ENCODE measurements around the gene TBRG1. TPM values are rescaled to one million over a fixed set of nuclear protein-coding genes. Genes with fewer than 3 reads are reported as not detected.

Gene TBRG1
- polyA plus RNA-seq, 3 donors = 25.9 to 41.5 (median 30.3) TPM

DNA sequence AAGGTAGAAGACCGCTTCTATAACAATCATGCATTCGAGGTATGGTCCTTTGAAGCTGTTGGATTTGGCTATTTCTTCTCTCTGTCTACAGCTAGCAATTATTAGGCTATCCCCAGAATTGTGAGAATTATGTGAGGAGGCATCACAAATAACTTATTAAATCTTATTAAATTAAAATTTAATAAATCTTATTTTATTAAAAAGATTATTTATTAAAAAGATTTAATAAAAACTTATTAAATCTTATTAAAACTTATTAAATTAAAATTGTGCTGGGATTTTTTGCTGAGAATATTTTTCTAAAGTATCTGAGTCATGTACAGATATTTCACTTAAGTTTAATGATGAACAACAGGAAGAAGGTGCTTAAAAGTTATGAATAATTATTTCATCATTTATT lies 58.8 kb downstream of the TBRG1 start:
- DNase-seq (ENCODE audit: extremely low read depth in 1 of 11, low read depth in 9 of 11, low spot score in 4 of 11) = no peak

DNA sequence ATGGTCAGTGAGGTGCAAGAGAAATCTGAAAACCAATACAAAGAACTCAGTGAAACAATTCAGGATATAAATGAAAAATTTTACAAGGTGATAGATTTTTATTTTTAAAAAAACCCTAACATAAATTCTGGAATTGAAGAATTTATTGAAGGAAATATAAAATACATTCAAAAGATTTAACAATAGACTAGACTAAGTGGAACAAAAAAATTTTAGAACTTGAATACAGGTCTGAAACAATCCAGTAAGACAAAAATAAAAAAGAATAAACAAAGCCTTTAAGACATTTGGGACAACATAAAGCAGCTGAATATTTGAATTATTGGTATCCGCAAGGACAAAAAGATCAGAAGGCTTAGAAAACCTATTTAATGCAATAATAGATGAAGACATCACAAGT lies 59.8 kb downstream of the TBRG1 start:
- no peak for DNase-seq (ENCODE audit: extremely low read depth in 1 of 11, low read depth in 9 of 11, low spot score in 4 of 11)

Other genes with a start within 250 kb of the TBRG1 start
- gene OR8B2, start 238.4 kb upstream of the TBRG1 start, polyA plus RNA-seq (ENCODE audit: insufficient read length in 3 of 3) = not detected
- not detected for gene OR8B3, start 223.8 kb upstream of the TBRG1 start, polyA plus RNA-seq (ENCODE audit: insufficient read length in 3 of 3)
- not detected for gene OR8B4, start 198.0 kb upstream of the TBRG1 start, polyA plus RNA-seq (ENCODE audit: insufficient read length in 3 of 3)
- gene OR8B8, start 177.2 kb upstream of the TBRG1 start, polyA plus RNA-seq (ENCODE audit: insufficient read length in 3 of 3) = under 1 TPM in 1 of 3 donors, not detected in 2; 0.03 TPM
- not detected for gene OR8B12, start 79.2 kb upstream of the TBRG1 start, polyA plus RNA-seq (ENCODE audit: insufficient read length in 3 of 3)
- under 1 TPM in 1 of 3 donors, not detected in 2; 0.03 TPM for gene OR8A1, start 52.9 kb upstream of the TBRG1 start, polyA plus RNA-seq (ENCODE audit: insufficient read length in 3 of 3)
- gene PANX3, start 11.4 kb upstream of the TBRG1 start, polyA plus RNA-seq (ENCODE audit: insufficient read length in 3 of 3) = not detected
- gene SIAE, start 50.9 kb downstream of the TBRG1 start, polyA plus RNA-seq (ENCODE audit: insufficient read length in 3 of 3) = 10 to 100 TPM; 27.0 to 33.5 (median 31.9) TPM
- gene SPA17, start 51.0 kb downstream of the TBRG1 start, polyA plus RNA-seq (ENCODE audit: insufficient read length in 3 of 3) = 10 to 100 TPM; 20.1 to 28.4 (median 21.8) TPM
- gene NRGN, start 117.1 kb downstream of the TBRG1 start, polyA plus RNA-seq (ENCODE audit: insufficient read length in 3 of 3) = 10 to 100 TPM; 14.3 to 26.3 (median 18.8) TPM
- 1 to 10 TPM; 4.9 to 7.1 (median 5.9) TPM for gene VSIG2, start 129.4 kb downstream of the TBRG1 start, polyA plus RNA-seq (ENCODE audit: insufficient read length in 3 of 3)
- gene ESAM, start 139.4 kb downstream of the TBRG1 start, polyA plus RNA-seq (ENCODE audit: insufficient read length in 3 of 3) = 10 to 100 TPM; 56.1 to 72.4 (median 68.1) TPM
- 10 to 100 TPM; 26.5 to 42.6 (median 30.0) TPM for gene MSANTD2, start 177.5 kb downstream of the TBRG1 start, polyA plus RNA-seq (ENCODE audit: insufficient read length in 3 of 3)
- gene ROBO3, start 242.6 kb downstream of the TBRG1 start, polyA plus RNA-seq (ENCODE audit: insufficient read length in 3 of 3) = 10 to 100 TPM; 18.6 to 34.6 (median 22.7) TPM